Suprapubic skin (tissue), 4 donors: ENCODE measurements around the gene LAMA4.

Experiments used
- EP300 ChIP-seq: sonication (generic); formaldehyde crosslinking; IDR thresholded peaks from one replicate; pipeline ENCODE4 v1.6.1; 2017; ENCODE audit warnings: antibody characterized with exemption
- POLR2A ChIP-seq, 2 donors: fragments of 450-650 bp; IDR thresholded peaks; one replicate each; pipeline ENCODE4 v1.6.1; 2017; ENCODE audit warnings: antibody characterized with exemption in 2 of 2, mild to moderate bottlenecking in 2 of 2, moderate library complexity in 2 of 2
- POLR2AphosphoS5 ChIP-seq, 3 donors: sonication (generic); formaldehyde crosslinking; IDR thresholded peaks; one replicate each; pipeline ENCODE4 v1.6.1; 2017; ENCODE audit warnings: antibody characterized with exemption in 3 of 3

- no peak for TF ChIP-seq POLR2AphosphoS5 (IDR thresholded peaks at IDR 0.05)
- no peak for TF ChIP-seq POLR2A (IDR thresholded peaks at IDR 0.05)
- TF ChIP-seq EP300 = no peak
Measured at GRCh38 chr6:112149719-112150263, 104.6 kb downstream of the LAMA4 start.
